GM21447 (cell line): ENCODE data around the gene TEAD3.
"Not testable (repeated sequence)": the region's sequence is repeated elsewhere in the genome, so short reads cannot be mapped to it uniquely, and the experiment has no call there.

ENCODE experiments used
- ATAC-seq: cut with Tn5 transposase; IDR thresholded peaks from one replicate; pipeline ENCODE4 v1.9.1; 2021; ENCODE audit not compliant: unreplicated experiment

The TEAD3 gene

GRCh38 chr6:35496841-35497570 lies at the start of gene TEAD3:
TSS of gene TEAD3 (minus strand) at chr6:35497079.
- no peak for ATAC-seq

GRCh38 chr6:35544769-35545361 lies 48.0 kb upstream of the TEAD3 start:
- no peak for ATAC-seq

GRCh38 chr6:35543459-35544193 lies 46.7 kb upstream of the TEAD3 start:
- ATAC-seq: no peak

GRCh38 chr6:35541836-35542235 lies 45.0 kb upstream of the TEAD3 start:
- no peak for ATAC-seq

GRCh38 chr6:35539223-35539622 lies 42.3 kb upstream of the TEAD3 start:
- ATAC-seq: no peak

- not testable (repeated sequence) for ATAC-seq
These were observed 39.0 kb upstream of the TEAD3 start for GRCh38 chr6:35535847-35536246.

- no peak for ATAC-seq
These were observed 37.7 kb upstream of the TEAD3 start for GRCh38 chr6:35534407-35535170.

- no peak for ATAC-seq
These were observed 37.1 kb upstream of the TEAD3 start for GRCh38 chr6:35533981-35534380.

GRCh38 chr6:35532126-35532525 lies 35.2 kb upstream of the TEAD3 start:
- no peak for ATAC-seq

GRCh38 chr6:35524380-35525020 lies 27.6 kb upstream of the TEAD3 start:
- ATAC-seq: no peak

- ATAC-seq: no peak
These were observed 26.1 kb upstream of the TEAD3 start for GRCh38 chr6:35522660-35523658.

GRCh38 chr6:35522151-35522550 lies 25.3 kb upstream of the TEAD3 start:
- ATAC-seq: no peak

GRCh38 chr6:35521235-35521634 lies 24.4 kb upstream of the TEAD3 start:
- no peak for ATAC-seq

GRCh38 chr6:35519313-35520015 lies 22.6 kb upstream of the TEAD3 start:
- no peak for ATAC-seq

- ATAC-seq: no peak
These were observed 21.9 kb upstream of the TEAD3 start for GRCh38 chr6:35518566-35519312.

- ATAC-seq: not testable (repeated sequence)
These were observed 21.1 kb upstream of the TEAD3 start for GRCh38 chr6:35517978-35518377.

- no peak for ATAC-seq
These were observed 19.8 kb upstream of the TEAD3 start for GRCh38 chr6:35516712-35517111.

- not testable (repeated sequence) for ATAC-seq
These were observed 19.1 kb upstream of the TEAD3 start for GRCh38 chr6:35515939-35516338.
